Vagina (tissue), 2 donors: ENCODE measurements around the gene PIAS1. TPM values are rescaled to one million over a fixed set of nuclear protein-coding genes. Genes with fewer than 3 reads are reported as not detected.

Experiments used
- DNase-seq, 2 donors: peaks; one replicate each; pipeline ENCODE4 v3.0.0-alpha.2; 2017; ENCODE audit errors: extremely low spot score in 2 of 2
- H3K27ac ChIP-seq: fragments of 200-600 bp; sonication (generic); one replicate; pipeline ENCODE4 v1.5.1; 2019
- H3K27me3 ChIP-seq: fragments of 200-600 bp; sonication (generic); one replicate; pipeline ENCODE4 v1.5.1; 2019
- H3K36me3 ChIP-seq, 2 donors: fragments of 200-600 bp; sonication (generic); one replicate each; pipeline ENCODE4 v1.5.1; 2017 to 2019
- H3K4me1 ChIP-seq: fragments of 200-600 bp; sonication (generic); one replicate; pipeline ENCODE4 v1.5.1; 2019
- H3K4me3 ChIP-seq, 2 donors: fragments of 200-600 bp; sonication (generic); 1 replicate in 1 of 2; 2 replicates in 1 of 2; pipeline ENCODE4 v1.5.1; 2016 to 2019
- H3K9me3 ChIP-seq: fragments of 200-600 bp; sonication (generic); one replicate; pipeline ENCODE4 v1.5.1; 2019
- CTCF ChIP-seq, 3 experiments: fragments of 450-650 bp in 2 of 3; fragments of 200-600 bp in 1 of 3; sonication (generic) in 1 of 3; IDR thresholded peaks; one replicate each; pipeline ENCODE4 v1.5.1; 2017 to 2019; ENCODE audit warnings: antibody characterized with exemption in 3 of 3, mild to moderate bottlenecking in 2 of 3, moderate library complexity in 2 of 3
- POLR2A ChIP-seq, 2 donors: fragments of 450-650 bp; IDR thresholded peaks; one replicate each; pipeline ENCODE4 v1.6.1; 2017; ENCODE audit warnings: antibody characterized with exemption in 2 of 2, mild to moderate bottlenecking in 2 of 2, moderate library complexity in 2 of 2
- POLR2AphosphoS5 ChIP-seq, 2 donors: sonication (generic); formaldehyde crosslinking; IDR thresholded peaks; one replicate each; pipeline ENCODE4 v1.9.0; 2017; ENCODE audit warnings: antibody characterized with exemption in 2 of 2, mild to moderate bottlenecking in 2 of 2, low read depth in 1 of 2; ENCODE audit not compliant: insufficient read depth in 1 of 2
- intact Hi-C: fragments of 100-400 bp; cut with DNase I; formaldehyde crosslinking; loops from one replicate; pipeline ENCODE4 v1.15.1; 2023
- total RNA-seq: library from RNA; depleted of rRNA; stranded (reverse); fragments of >200 nt; gene quantifications from one replicate; pipeline ENCODE4 v1.2.3, GENCODE V29; 2016

PIAS1 gene
- total RNA-seq, 1 donor from 2014 or later, result 88.1 TPM

- H3K9me3 ChIP-seq, result no peaks in the 10 kb centered on the region
- peak in 1 of 2 donors; percentile 55 for DNase-seq
- intact Hi-C loops, result no loop called here
- no peaks in the 10 kb centered on the region for H3K36me3 ChIP-seq
- no peak overlapping the region for H3K27ac ChIP-seq
- H3K4me1 ChIP-seq, result no peaks in the 10 kb centered on the region
- TF ChIP-seq CTCF (IDR thresholded peaks at IDR 0.05) (no peak), POLR2A (IDR thresholded peaks at IDR 0.05) (no peak), POLR2AphosphoS5 (IDR thresholded peaks at IDR 0.05; ENCODE audit: insufficient read depth in 1 of 2, low read depth in 1 of 2) (no peak)
- no peak overlapping the region for H3K4me3 ChIP-seq
- H3K27me3 ChIP-seq, result no peaks in the 10 kb centered on the region
Observed at GRCh38 chr15:68022061-68022460, 32.1 kb upstream of the PIAS1 start.

GRCh38 chr15:68023307-68024101 lies 30.6 kb upstream of the PIAS1 start:
- TF ChIP-seq POLR2AphosphoS5 (IDR thresholded peaks at IDR 0.05; ENCODE audit: insufficient read depth in 1 of 2, low read depth in 1 of 2) (no peak), POLR2A (IDR thresholded peaks at IDR 0.05) (no peak), CTCF (IDR thresholded peaks at IDR 0.05) (no peak)
- Histone ChIP-seq H3K9me3 (no peaks in the 10 kb centered on the region), H3K4me3 (no peak overlapping the region), H3K4me1 (no peaks in the 10 kb centered on the region), H3K36me3 (no peaks in the 10 kb centered on the region), H3K27ac (no peak overlapping the region), H3K27me3 (no peaks in the 10 kb centered on the region)
- intact Hi-C loops, result no loop called here
- DNase-seq, result peak in 1 of 2 donors; percentile 77

GRCh38 chr15:68025835-68026424 lies 28.2 kb upstream of the PIAS1 start:
- Histone ChIP-seq H3K27ac (no peak overlapping the region), H3K27me3 (no peaks in the 10 kb centered on the region), H3K9me3 (no peaks in the 10 kb centered on the region), H3K36me3 (no peaks in the 10 kb centered on the region), H3K4me1 (no peaks in the 10 kb centered on the region), H3K4me3 (no peak overlapping the region)
- no peak for DNase-seq
- intact Hi-C loops, result no loop called here
- no peak for TF ChIP-seq CTCF (IDR thresholded peaks at IDR 0.05)
- no peak for TF ChIP-seq POLR2A (IDR thresholded peaks at IDR 0.05)

- intact Hi-C loops, result no loop called here
- Histone ChIP-seq H3K36me3 (no peaks in the 10 kb centered on the region), H3K27ac (no peak overlapping the region), H3K27me3 (no peaks in the 10 kb centered on the region), H3K9me3 (no peaks in the 10 kb centered on the region), H3K4me3 (no peak overlapping the region), H3K4me1 (no peaks in the 10 kb centered on the region)
- DNase-seq, result no peak
- no peak for TF ChIP-seq CTCF (IDR thresholded peaks at IDR 0.05)
- TF ChIP-seq POLR2A (IDR thresholded peaks at IDR 0.05), result no peak
- TF ChIP-seq POLR2AphosphoS5 (IDR thresholded peaks at IDR 0.05; ENCODE audit: insufficient read depth in 1 of 2, low read depth in 1 of 2), result no peak
Observed at GRCh38 chr15:68027388-68027787, 26.7 kb upstream of the PIAS1 start.
